Ovary (tissue), 3 donors: ENCODE data around the gene DNAJB9.

ENCODE experiments used
- POLR2A ChIP-seq: fragments of 450-650 bp; IDR thresholded peaks from one replicate; pipeline ENCODE4 v1.6.1; 2017; ENCODE audit warnings: antibody characterized with exemption, mild to moderate bottlenecking, moderate library complexity
- TF ChIP-seq, protein P1 (sequence below), 3 donors: fragments of 450-650 bp in 2 of 3; fragments of 200-600 bp in 1 of 3; IDR thresholded peaks; one replicate each; pipeline versions ENCODE4 v1.5.1 to v1.8.0; 2016 to 2022; ENCODE audit warnings: antibody characterized with exemption in 3 of 3, mild to moderate bottlenecking in 1 of 3
- donor health status: DM: no; HTN: no; CAD: no.

DNA sequence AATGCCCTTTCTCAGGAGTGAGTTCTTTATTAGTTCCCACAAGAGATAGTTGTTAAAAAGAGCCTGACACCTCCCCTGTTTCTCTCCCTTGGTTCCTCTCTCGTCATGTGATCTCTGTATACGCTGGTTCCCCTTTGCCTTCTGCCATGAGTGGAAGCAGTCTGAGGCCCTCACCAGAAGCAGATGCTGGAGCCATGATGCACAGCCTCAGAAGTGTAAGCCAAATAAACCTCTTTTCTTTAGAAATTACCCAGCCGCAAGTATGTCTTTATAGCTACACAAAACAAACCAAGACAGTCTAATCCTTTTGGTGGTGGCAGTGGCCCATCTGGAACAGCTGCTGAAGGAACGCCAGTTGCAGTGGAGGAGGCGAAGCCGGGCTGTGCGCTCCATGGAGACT is 9.3 kb downstream of the DNAJB9 start:
- TF ChIP-seq, protein P1, sequence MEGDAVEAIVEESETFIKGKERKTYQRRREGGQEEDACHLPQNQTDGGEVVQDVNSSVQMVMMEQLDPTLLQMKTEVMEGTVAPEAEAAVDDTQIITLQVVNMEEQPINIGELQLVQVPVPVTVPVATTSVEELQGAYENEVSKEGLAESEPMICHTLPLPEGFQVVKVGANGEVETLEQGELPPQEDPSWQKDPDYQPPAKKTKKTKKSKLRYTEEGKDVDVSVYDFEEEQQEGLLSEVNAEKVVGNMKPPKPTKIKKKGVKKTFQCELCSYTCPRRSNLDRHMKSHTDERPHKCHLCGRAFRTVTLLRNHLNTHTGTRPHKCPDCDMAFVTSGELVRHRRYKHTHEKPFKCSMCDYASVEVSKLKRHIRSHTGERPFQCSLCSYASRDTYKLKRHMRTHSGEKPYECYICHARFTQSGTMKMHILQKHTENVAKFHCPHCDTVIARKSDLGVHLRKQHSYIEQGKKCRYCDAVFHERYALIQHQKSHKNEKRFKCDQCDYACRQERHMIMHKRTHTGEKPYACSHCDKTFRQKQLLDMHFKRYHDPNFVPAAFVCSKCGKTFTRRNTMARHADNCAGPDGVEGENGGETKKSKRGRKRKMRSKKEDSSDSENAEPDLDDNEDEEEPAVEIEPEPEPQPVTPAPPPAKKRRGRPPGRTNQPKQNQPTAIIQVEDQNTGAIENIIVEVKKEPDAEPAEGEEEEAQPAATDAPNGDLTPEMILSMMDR (IDR thresholded peaks at IDR 0.05): no peak
- TF ChIP-seq POLR2A: no peak
